Measurements from ENCODE around the gene DVL2.

DVL2 gene

DNA sequence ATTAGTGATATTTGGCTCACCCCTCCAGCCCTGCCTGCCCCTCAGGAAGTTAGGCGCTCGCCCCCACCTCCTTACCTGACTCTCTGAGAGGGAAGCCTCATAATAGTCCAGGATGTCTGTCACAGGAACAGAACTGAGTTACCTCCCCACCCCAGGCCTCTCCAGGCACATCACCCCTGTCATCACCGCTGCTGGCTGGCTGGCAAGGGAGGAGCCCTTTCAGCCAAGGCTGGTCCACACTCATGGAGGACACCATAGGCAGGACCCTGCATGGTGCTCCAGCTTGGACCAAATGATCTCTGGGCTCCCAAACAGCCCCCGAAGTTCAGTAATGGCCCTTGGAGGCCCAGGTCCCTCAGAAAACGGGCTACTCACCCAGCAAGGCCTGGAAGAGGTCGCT lies 16.2 kb downstream of the DVL2 start:
- DNase-seq: no peak

DNA sequence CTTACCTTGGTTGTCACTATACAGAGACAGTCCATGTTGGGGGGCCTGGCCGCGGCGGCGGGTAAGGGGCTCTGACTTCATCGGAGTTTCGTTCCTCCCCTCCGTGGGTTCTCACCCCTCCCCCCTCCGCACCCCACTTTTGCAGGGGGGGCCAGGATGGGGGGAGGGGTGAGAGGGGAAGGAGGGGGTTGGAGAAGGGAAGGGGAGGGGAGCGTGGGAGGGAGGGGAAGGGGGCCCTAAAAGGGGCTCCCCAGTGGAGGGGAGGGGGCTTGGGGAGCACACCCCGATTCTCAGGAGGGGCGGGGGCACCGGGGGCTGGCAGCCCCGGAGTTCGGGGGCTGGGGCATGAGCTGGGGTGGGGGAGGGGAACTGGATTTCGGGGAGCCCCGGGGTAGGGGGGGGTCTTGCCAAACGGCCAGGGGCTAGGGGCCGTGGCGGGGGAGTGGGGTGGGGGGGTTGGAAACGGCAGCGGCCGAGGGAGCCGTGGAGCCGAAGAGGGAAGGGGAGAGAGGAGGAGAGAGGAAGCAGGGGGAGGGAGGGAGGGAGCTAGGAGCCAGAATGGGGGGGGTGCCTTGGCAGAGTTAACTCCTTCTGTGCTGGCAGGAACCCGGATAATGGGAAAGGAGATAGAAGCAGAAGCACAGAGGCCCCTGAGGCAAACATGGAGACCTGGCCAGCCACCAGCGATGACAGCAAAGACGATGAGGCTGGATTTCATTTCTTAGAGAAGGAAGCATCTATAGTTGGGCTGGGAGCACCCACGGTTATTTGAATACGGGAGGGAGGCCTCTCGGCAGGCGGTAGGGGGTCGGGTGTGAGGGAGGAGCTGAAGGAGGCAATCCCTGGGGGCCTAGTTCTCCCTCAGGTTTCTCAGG lies 17.0 kb downstream of the DVL2 start:
- peak; percentile 42 for DNase-seq

DNA sequence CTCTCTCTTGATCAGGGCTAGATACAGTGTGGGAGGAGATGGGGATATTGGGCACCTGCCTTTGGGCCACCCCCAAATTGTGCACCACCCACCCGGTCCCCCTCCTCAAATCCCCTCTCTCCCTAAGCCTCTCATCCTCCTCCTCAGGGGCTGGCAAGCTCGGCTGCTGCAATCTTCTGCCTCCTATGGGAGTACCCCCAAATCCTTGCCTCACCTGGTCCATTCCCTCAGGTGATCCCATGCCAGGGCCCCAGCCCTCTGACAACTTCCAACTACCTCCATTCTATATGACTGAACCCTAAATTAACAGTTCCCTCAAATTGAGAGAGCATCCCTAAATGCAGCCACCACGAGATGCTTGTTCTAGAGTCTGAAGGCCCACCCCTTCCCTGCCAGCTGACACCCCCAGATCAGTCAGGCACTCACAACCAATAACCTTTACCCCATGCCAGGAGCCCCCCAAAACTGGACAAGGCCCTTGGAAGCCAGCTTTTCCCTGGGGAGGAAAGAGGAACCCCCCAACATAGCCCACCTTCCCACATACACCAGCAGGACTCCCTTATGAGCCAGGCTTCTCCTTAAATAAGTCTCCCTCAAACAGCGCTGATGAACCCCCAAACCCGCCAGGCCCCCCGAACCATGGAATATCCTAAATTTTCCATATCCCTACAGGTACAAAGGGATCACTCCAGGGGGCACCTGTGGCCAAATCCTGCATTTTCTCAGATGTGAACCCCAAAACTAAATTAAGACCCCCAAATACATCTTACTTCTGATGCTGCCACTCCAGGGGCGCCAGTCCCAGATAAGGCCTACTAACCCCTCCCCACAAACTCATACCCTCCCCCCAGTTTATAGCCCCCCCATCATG lies 17.8 kb downstream of the DVL2 start:
- DNase-seq: no peak

DNA sequence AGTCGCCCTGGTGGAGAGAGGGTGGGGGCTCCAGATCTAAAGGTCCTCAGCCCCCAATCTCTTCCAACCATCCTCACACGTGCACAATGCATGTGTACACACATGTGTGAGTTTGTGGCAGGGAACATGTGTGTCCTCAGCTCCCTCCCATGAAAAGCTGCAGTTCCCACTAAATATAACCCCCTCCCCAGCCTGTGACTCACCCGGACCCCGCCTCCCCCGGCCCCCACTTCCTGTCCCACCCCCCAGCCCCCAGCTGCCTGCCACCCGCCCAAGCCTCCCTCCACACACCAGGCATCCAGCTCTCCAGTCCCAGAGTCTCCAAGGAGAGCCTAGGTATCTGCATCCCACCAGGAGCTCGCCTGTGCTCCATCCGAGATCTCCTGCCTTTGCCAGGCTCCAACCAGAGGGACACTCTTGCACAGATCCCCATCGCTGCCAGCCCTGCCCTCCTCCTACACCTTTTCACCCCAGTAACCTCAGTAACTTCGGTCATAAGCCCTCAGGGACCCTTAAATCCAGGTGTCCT lies 18.6 kb downstream of the DVL2 start:
- DNase-seq: no peak

DNA sequence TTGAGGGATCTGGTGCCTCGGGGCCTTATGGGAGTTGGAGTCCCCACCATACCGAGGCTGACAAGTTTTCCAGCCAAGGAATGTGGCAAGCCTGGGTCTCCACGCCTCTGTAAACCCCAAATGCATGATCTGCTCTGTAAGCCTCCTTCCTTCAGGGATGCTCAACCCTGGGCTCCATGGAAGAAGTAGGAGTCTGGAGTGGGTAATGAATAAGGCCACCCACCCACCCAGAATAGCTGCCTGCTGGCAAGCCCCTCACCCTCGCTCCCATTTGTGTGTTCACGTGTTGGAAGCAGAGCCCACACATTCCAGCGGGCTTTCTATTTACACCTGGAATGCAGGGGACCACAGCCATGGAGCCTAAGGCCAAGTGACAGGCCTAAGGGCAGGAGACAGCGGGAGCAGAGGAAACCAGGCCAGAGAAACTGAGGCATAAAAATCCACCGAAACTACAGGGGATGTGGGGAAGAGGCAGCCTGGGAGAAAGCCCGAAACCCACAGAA lies 19.1 kb downstream of the DVL2 start:
- DNase-seq: no peak

DNA sequence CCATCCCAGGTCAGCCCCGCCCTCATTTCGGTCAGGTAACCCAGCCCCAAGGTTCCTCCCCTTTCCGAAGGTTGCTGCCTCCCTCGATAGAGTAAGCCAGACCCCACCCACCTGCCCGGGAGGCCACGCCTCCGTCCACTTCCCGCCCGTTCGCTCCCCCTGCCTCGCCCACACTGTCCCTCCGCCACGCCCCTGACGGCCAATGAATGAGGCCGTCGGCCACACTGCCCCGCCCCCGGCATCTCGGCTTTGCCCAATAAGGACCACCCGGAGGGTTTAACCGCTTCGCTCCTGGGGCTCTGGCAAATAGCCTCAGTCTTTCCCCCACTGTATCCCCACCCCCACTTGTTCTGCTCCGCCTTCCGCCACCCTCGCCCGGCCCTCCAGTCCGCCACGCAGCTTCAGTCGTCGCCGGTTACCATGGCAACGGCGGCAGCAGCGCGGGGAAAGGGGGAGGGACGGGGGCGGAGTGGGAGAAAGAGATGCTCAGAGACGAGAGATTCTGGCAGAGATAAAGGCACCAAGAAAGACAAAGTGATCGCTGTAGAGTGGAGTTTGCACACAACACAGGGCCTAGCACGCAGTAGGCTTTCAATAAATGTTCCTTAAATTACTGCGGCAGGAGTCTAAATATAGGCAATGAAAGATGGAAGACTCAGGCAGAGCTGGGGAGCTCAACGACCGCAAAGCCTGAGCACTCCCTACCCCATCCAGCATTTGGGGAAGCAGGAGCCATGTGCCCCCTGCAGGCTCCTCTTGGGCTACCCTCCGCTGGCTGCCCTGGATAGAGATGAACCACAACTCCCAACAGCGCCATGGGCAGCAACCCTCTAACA lies 19.8 kb downstream of the DVL2 start:
- peak; percentile 95 for DNase-seq

DNA sequence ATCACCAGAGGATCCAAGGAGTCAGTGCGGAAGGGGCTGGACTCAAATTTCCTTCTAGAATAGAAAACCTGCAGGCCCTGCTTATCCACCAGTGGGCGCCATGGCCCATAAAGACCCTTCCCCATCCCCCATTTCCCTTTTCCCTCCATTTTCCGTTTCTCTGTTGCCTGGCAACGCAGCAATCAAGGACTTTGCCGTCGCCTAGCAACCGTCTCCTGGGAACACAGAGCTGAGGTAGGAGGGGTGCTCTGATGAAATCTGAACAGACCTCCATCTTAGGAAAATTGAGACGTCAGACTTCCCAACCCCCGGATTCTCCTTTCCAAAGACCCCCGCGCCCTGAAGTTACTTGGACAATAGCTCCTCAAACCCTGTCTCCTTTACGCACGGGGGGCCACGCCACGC lies 20.4 kb downstream of the DVL2 start:
- peak; percentile 89 for DNase-seq

DNA sequence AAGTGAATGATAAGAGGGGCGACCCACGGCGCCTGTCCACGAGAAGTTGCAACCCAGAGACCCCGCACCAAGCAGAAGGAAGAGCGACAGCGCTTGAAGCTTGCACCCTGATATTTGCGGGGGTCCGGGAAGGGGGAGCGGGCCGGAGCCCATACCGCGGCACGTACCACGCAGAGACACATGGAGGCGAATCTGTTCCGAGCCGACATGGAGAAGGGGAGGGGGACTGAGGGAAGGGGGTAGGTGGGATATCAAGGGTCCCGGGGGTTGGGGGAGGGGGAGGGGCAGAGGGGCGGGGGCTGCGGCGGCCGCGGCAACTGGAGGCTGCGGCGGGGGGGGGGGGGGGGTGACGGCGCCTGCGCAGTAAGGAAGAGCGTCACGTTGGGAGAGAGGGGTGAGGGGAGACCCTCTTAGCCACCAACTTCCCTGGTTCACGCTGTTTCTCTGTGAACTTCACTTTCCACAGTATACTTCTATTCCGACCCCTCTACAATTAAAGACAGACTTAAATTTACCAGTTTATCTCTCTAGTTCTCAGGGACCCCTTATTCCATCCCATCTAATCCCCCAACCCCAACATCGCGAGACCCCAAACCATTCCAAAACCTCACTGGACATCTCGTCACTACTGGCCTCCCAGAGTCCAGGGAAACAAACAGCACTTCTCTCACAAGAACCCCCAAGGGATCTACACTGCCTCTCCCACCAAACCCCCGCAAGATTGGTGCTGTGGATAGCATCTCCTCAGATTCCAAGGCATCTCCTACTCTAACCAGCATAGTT lies 22.6 kb downstream of the DVL2 start:
- no peak for DNase-seq

DNA sequence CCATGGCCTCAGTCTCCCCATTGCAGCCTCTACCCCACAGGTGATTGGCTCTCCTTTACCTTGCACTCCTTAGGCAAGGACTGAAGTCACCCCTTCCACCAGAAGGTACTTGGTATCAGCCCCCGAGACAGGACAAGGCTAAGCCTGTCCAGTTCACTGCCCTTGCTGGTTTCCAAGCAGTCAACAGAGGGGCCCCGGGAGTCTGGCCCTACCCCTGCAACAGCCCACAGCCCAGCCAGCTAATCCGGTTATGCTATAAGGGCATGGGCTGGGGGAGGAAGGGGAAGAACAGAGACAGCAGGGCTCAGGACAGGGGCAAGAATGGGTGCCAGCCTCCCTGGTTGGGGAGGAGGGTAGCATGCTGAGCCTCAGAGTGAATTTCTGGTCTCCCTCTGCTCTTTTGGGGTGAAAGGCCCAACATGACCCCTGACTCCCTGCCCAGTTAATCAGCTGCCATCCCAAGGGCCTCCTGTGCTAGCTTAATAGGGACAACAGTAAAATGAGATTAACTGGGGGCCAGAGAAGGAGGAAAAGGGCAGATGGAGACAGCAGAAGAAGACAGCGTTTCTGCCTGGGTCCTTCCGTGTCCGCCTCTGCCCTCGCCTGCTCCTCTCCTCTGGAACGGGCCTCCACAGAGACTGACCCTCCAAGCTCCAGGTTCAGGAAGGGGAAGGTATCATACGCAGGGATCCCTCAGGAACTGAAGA lies 25.4 kb downstream of the DVL2 start:
- no peak for DNase-seq

DNA sequence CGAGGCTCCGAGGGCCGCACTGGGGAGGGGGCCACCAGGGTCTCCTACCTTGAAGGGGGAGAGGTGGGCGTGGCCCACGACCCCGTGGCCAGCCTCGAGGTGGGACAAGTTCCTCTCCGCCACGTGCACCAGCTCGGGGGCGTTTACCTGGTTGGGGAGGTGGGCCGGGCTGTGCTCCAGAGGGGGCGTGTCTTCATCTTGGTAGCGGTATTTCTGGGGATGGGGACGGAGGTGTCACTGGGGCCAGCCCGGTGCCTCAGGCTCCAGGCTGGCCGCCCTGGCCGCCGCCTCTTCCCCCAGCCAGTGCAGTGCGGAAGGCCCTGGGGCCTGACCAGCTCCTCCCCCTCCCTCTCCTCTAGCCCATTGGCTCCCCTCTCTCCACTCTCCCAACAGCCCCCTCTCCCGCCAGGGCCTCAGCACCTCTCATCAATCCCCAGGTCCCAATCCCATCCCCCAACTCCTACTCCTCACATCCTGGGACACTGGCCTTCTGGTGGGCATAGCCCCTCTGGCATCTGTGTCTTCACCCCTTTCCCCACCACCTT lies 26.2 kb downstream of the DVL2 start:
- no peak for DNase-seq

DNA sequence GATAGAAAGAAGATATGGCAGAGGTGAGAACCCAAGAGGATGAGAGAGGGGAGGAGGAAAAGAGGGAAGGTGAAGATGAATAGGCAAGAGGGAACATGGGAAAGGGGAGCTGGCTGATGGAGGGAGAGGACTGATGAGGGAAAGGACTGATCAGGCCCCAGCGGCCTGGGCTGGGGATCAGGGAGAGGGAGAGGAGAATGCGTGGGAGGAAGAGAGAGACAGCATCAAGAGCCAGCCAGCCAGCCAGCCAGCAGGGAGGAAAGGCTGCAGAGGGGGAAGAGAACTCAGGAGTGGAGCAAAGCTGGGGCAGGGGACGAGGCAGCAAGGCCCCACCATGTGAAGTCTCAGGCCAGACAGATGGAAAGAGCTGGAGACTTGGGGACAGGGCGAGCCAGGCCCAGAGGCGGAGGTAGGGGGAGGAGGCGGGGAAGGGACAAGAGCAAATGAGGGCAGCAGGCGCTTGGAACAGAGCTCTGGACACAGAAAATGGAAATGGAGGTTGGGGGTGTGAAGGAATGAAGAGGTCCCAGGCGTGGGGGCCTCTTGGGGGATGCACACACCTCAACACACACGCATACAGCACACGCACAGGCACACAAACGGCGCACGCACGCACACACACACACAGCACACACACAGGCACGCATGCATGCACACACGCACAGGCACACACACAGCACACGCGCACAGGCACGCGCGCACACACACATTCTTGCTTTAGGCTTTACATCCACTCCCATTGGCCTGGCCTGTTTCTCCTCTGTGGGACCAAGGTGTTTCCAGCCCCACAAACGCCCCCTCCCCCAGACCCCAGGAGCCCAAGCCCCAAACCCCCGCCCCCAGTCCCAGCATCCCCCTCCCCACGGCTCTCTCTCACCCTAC lies 27.0 kb downstream of the DVL2 start:
- no peak for DNase-seq

DNA sequence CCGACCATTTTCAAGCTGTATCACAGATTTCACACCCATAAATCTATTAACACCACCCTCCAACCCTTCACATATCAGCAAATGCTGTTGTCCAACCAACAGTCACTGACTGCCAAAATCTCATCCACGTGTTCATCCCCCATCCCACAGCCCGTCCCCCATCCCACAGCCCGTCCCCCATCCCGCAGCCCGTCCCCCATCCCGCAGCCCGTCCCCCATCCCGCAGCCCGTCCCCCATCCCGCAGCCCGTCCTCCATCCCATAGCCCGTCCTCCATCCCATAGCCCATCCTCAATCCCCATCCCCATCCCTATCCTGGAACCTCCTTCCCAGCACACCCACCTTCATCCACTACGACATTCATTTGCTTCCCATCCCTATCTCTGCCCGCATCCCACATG lies 28.8 kb downstream of the DVL2 start:
- DNase-seq: no peak

DNA sequence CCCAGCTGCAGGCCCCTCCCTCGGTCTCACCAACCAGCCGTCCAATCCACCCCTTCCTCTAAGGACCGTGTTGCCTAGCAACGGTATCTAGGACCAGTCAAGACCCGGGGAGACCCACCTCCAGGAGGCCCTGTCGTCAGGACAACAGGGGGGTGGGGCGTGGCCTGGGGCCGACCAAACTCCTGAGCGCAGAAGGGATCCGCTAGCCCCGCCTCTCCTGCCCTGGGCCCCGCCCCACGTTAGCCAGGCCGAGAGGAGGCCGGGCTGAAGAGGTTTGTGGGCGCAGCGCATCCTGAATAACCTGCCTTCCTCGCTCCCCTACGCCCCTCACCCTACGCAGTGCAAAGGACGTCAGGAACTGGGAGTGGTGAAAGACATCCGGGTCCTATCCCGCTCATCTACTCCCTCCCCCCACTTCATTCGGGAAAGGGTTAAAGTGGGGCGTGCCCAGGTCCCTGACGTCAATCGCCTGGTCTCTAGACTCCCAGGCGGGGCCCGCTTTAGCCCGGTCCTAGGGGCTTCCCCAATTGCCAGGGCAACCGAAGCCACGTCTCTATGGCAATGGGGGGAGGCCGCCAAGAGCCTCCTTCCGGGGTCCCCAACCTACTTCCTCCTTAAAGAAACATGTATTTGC lies 29.4 kb downstream of the DVL2 start:
- peak; percentile 88 for DNase-seq

DNA sequence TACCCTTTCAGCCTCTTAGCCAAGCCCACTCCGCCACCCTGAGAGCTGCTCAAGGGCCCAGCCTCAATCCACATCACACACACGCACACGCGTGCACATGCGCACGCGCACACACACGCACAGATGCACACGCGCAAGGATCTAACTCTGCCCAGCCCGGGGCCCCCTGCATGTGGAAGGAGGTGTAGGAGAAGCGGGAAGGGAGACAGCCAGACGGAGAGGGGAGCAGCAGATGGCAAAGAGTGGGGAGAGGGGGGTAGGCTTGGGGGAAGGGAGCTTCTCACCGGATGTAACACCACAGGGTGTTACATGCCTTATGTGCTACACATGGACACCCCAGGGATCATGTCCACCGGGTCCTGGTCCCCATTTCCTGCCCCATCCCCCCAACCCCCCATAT lies 30.0 kb downstream of the DVL2 start:
- no peak for DNase-seq

DNA sequence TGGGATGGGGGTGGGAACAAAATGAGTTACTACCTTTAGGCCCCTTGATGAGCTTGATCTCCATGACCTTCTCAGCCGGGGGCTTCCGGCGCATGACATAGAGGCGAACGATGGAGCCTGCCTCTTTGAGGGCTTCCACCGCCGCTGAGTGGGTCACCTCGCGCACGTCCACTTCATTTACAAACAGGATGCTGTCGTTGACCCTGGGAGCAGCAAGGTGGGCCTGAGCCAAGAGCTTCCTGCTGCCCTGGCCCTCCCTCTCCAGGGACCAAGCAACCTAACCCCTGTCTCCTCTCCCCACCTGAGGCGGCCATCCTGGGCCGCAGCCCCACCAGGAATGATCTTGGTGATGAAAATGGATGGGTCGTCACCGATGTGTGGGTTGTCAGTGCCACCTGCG lies 30.9 kb downstream of the DVL2 start:
- no peak for DNase-seq

DNA sequence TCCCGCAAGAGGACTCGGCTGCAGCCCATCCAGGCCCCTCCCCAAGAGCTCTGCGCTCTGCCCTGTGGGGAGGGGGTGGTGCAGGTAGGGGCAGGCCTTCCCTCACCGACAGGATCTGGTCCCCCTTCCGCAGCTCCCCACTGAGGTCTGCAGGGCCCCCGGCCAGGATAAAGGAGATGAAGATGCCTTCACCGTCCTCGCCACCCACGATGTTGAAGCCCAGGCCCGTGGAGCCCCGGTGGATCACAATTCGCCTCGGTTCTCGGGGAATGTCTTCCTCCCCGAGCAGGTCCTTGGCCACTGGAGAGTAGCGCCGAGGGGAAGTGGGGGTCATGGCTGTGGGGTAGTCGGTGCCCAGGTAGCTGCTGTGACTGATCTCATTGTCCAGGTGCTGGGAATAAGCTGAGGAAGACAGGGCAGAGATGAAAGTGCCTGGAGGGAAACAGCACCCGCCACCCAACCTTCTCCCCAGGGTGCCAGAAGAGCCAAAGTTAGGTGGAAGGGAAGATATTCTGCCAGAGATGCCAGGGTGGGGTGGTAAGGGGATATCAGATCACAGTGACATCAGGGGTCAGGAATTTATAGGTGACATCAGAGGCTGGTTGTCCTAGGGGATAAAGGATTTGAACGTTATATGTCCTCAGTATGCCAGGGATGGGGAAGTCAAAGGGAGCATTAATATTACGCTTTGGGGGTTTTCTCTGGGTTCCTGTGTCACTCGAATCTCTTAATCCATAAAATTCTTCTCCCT lies 37.5 kb downstream of the DVL2 start:
- no peak for DNase-seq

DNA sequence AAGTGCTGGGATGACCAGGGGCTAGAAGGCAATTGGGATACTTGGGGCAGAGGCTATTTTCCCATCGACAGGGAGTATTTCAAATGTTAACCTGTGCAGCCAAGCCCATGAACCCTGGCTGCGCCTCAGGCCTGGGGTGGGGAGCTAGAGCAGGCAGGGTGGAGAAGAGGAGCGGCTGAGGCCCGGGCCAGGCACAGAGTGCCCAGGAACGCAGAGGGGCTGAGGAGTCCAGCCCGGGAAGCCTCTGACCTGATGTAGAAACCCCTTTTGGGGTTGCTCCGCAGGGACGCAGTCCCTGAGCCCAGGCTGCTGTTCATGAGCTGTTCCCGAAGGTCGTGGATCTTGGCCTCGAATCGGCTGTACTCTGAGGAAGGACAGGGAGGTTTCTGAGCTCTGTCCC lies 38.3 kb downstream of the DVL2 start:
- DNase-seq: no peak

DNA sequence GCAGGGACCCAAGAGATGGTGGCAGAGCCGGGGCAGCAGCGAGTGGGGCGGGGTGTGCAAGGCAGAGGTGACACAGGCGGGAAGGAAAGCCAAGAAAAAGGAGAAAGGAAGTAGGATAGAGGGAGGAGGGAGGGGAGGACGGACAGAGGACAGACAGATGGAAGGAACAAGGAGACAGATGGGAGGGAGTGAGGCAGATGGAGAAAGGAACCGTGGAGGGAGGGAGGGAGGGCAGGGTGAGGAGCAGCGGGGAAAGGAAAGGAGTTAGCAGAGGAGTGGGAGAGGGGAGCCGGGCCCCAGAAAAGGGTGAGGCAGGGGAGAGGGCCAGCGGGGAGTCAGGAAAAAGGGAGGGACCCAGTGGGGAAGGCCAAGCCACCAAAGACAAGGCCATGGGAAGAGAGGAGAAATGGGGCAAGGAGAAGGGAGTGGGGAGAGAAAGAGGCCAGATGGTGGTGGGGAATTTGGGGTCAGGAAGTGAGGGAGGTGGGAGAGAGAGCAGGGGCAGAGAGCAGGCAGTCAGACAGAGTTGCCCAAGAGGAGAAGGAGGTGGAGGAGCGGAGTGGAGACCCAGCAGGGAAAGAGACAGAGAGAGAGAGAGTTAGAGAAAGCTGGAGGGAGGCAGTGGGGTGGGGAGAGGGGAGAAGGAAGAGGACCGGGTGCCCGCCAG lies 41.9 kb downstream of the DVL2 start:
- DNase-seq: no peak
